DND-41 (cell line): Measurements from ENCODE around the gene P2RY11.

Experiments
- ATAC-seq: fragments of 200-7000 bp; cut with Tn5 transposase; 3 replicates; pipeline ENCODE4 v1.9.1; 2021; ENCODE audit warnings: low read depth; ENCODE audit not compliant: insufficient read depth
- DNase-seq: peaks from one replicate; pipeline ENCODE4 v3.0.0-alpha.2; 2020
- H2AFZ ChIP-seq: 2 replicates; pipeline ENCODE4 v1.6.0; 2012; ENCODE audit warnings: low read depth, low read length
- H3K27ac ChIP-seq: 2 replicates; pipeline ENCODE4 v1.5.1; 2012; ENCODE audit warnings: low read length, inconsistent platforms
- H3K27me3 ChIP-seq: fragments of 200-600 bp; sonication (generic); 2 replicates; pipeline ENCODE4 v1.6.0; 2012; ENCODE audit warnings: low read length, mild to moderate bottlenecking, inconsistent platforms; ENCODE audit not compliant: insufficient read depth, poor library complexity
- H3K36me3 ChIP-seq: 2 replicates; pipeline ENCODE4 v1.5.1; 2012; ENCODE audit warnings: low read length, inconsistent platforms; ENCODE audit not compliant: insufficient read depth
- H3K4me1 ChIP-seq: 2 replicates; pipeline ENCODE4 v1.5.1; 2012; ENCODE audit warnings: mild to moderate bottlenecking, low read length; ENCODE audit not compliant: insufficient read depth
- H3K4me2 ChIP-seq: 2 replicates; pipeline ENCODE4 v1.6.0; 2012; ENCODE audit warnings: mild to moderate bottlenecking, moderate library complexity, low read length, inconsistent platforms; ENCODE audit not compliant: insufficient read depth
- H3K4me3 ChIP-seq, 2 experiments: fragments of 200-600 bp in 1 of 2; shearing (Covaris generic) in 1 of 2; 2 replicates each; pipeline ENCODE4 v1.5.1; 2012 to 2016; ENCODE audit warnings: inconsistent platforms in 2 of 2, low read length in 2 of 2, mild to moderate bottlenecking in 2 of 2, low read depth in 1 of 2, moderate library complexity in 1 of 2
- H3K79me2 ChIP-seq: 2 replicates; pipeline ENCODE4 v1.6.0; 2012; ENCODE audit warnings: low read length, inconsistent platforms; ENCODE audit not compliant: insufficient read depth
- H3K9ac ChIP-seq: 2 replicates; pipeline ENCODE4 v1.6.0; 2012; ENCODE audit warnings: low read depth, mild to moderate bottlenecking, inconsistent platforms, low read length, moderate library complexity
- H3K9me3 ChIP-seq: 2 replicates; pipeline ENCODE4 v1.5.1; 2012; ENCODE audit warnings: low read length, moderate library complexity, mild to moderate bottlenecking, inconsistent platforms; ENCODE audit not compliant: insufficient read depth, severe bottlenecking
- H4K20me1 ChIP-seq: 2 replicates; pipeline ENCODE4 v1.6.0; 2012; ENCODE audit warnings: low read length; ENCODE audit not compliant: insufficient read depth
- CTCF ChIP-seq: IDR thresholded peaks from 2 replicates; pipeline ENCODE4 v1.5.1; 2012; ENCODE audit warnings: borderline replicate concordance, low read length, moderate library complexity, mild to moderate bottlenecking; ENCODE audit not compliant: poor library complexity, severe bottlenecking; ENCODE audit errors: extremely low read depth
- EZH2 ChIP-seq: IDR thresholded peaks from 3 replicates; pipeline ENCODE4 v1.6.1; 2012; ENCODE audit warnings: borderline replicate concordance, low read depth, mild to moderate bottlenecking, moderate library complexity, low read length, inconsistent platforms; ENCODE audit not compliant: severe bottlenecking

The P2RY11 gene

GRCh38 chr19:10132905-10133304, 21.4 kb downstream of the P2RY11 start:
- Histone ChIP-seq H3K9ac (no peak overlapping the region), H3K9me3 (no peaks in the 10 kb centered on the region), H2AFZ (no peak overlapping the region), H3K4me1 (no peaks in the 10 kb centered on the region), H3K4me3 (no peak overlapping the region), H3K36me3 (peaks cover 97% of the 10 kb centered on the region), H3K27me3 (no peaks in the 10 kb centered on the region), H3K4me2 (no peak overlapping the region), H3K27ac (no peak overlapping the region), H4K20me1 (peaks cover 37% of the 10 kb centered on the region), H3K79me2 (0 out of 2 replicates have a peak, but pooled peaks cover 3% of the 10 kb centered on the region)
- TF ChIP-seq EZH2 (no peak), CTCF (no peak)
- no peak for DNase-seq
- ATAC-seq, result no peak

GRCh38 chr19:10133596-10133995, 22.1 kb downstream of the P2RY11 start:
- Histone ChIP-seq H3K9ac (no peak overlapping the region), H3K4me1 (no peaks in the 10 kb centered on the region), H3K9me3 (no peaks in the 10 kb centered on the region), H3K27ac (no peak overlapping the region), H3K79me2 (0 out of 2 replicates have a peak, but pooled peaks cover 3% of the 10 kb centered on the region), H3K4me3 (no peak overlapping the region), H4K20me1 (peaks cover 44% of the 10 kb centered on the region), H2AFZ (no peak overlapping the region), H3K27me3 (no peaks in the 10 kb centered on the region), H3K36me3 (peaks cover 99% of the 10 kb centered on the region), H3K4me2 (no peak overlapping the region)
- TF ChIP-seq CTCF (no peak), EZH2 (no peak)
- DNase-seq (no peak), ATAC-seq (no peak)

- Histone ChIP-seq H3K27ac (no peak overlapping the region), H2AFZ (no peak overlapping the region), H3K27me3 (no peaks in the 10 kb centered on the region), H4K20me1 (peaks cover 48% of the 10 kb centered on the region), H3K4me2 (no peak overlapping the region), H3K36me3 (peaks cover 99% of the 10 kb centered on the region), H3K4me1 (no peaks in the 10 kb centered on the region), H3K9ac (no peak overlapping the region), H3K9me3 (no peaks in the 10 kb centered on the region), H3K79me2 (0 out of 2 replicates have a peak, but pooled peaks cover 3% of the 10 kb centered on the region), H3K4me3 (no peak overlapping the region)
- ATAC-seq (no peak), DNase-seq (no peak)
- TF ChIP-seq CTCF (no peak), EZH2 (no peak)
These were observed 22.5 kb downstream of the P2RY11 start for GRCh38 chr19:10134040-10134439.
